Heart left ventricle (tissue), 16 donors: Measurements from ENCODE around the gene SPSB3. TPM values are rescaled to one million over a fixed set of nuclear protein-coding genes. Genes with fewer than 3 reads are reported as not detected.

ENCODE experiments used
- ATAC-seq, 4 donors: fragments of 200-7000 bp; cut with Tn5 transposase; one replicate each; pipeline ENCODE4 v1.9.1; 2020 to 2022; ENCODE audit warnings: moderate library complexity in 4 of 4, mild to moderate bottlenecking in 3 of 4, moderate number of reproducible peaks in 1 of 4
- DNase-seq, 5 donors: peaks; one replicate each; pipeline ENCODE4 v3.0.0-alpha.2; 2020
- H3K27ac ChIP-seq, 12 donors: fragments of 200-600 bp; sonication (generic) in 4 of 12; one replicate each; pipeline versions ENCODE4 v1.5.0 to v1.8.0; 2016 to 2022; ENCODE audit warnings: mild to moderate bottlenecking in 2 of 12
- H3K27me3 ChIP-seq, 9 donors: fragments of 200-600 bp; sonication (generic) in 2 of 9; one replicate each; pipeline versions ENCODE4 v1.5.1 to v1.8.0; 2016 to 2022; ENCODE audit warnings: mild to moderate bottlenecking in 3 of 9
- H3K36me3 ChIP-seq, 9 donors: fragments of 200-600 bp; sonication (generic) in 2 of 9; one replicate each; pipeline versions ENCODE4 v1.5.0 to v1.8.0; 2018 to 2022; ENCODE audit warnings: mild to moderate bottlenecking in 2 of 9
- H3K4me1 ChIP-seq, 12 donors: fragments of 200-600 bp; sonication (generic) in 4 of 12; one replicate each; pipeline versions ENCODE4 v1.5.0 to v1.8.0; 2016 to 2022; ENCODE audit warnings: mild to moderate bottlenecking in 3 of 12
- H3K4me3 ChIP-seq, 12 donors: fragments of 200-600 bp; sonication (generic) in 4 of 12; one replicate each; pipeline versions ENCODE4 v1.5.0 to v1.8.0; 2017 to 2022; ENCODE audit warnings: mild to moderate bottlenecking in 9 of 12, moderate library complexity in 4 of 12
- H3K9me3 ChIP-seq, 12 donors: fragments of 200-600 bp; sonication (generic) in 4 of 12; one replicate each; pipeline versions ENCODE4 v1.5.0 to v1.8.0; 2016 to 2022; ENCODE audit warnings: mild to moderate bottlenecking in 1 of 12
- POLR2A ChIP-seq, 2 donors: fragments of 450-650 bp; IDR thresholded peaks; one replicate each; pipeline ENCODE4 v1.6.1; 2017; ENCODE audit warnings: antibody characterized with exemption in 2 of 2, mild to moderate bottlenecking in 2 of 2, moderate library complexity in 2 of 2
- WGBS, 4 donors: extraction: QIAGEN DNeasy Blood & Tissue Kit in 2 of 4; methylation state at CpG; one replicate each; pipeline versions ENCODE4 v1.1.5 to v1.1.7; 2013 to 2018; 5-methylcytosine and 5-hydroxymethylcytosine counted together
- intact Hi-C, 10 donors: fragments of 100-400 bp; cut with DNase I; formaldehyde crosslinking; loops; one replicate each; pipeline versions ENCODE4 v1.11.1 to v1.14.2; 2022
- polyA plus RNA-seq, 2 donors: library from polyadenylated mRNA; stranded (reverse); fragments of 200-250 nt; gene quantifications; one replicate each; pipeline ENCODE4 v1.2.3, GENCODE V29; 2013
- total RNA-seq, 9 donors: library from RNA; depleted of rRNA in 2 of 9; stranded (reverse); fragments of >200 nt in 2 of 9; fragmentation: NEBNext Ultra II Directional in 3 of 9; extraction: Animal tissue kit (Norgen Biotek cat#: 25700) in 3 of 9; gene quantifications; one replicate each; pipeline versions ENCODE4 v1.1.0 to v1.2.4, GENCODE V29; 2016 to 2023
- TF ChIP-seq, protein P1 (sequence below), 12 donors: fragments of 200-600 bp; sonication (generic) in 4 of 12; IDR thresholded peaks; one replicate each; pipeline versions ENCODE4 v1.5.0 to v1.8.0; 2018 to 2022; ENCODE audit warnings: antibody characterized with exemption in 12 of 12, mild to moderate bottlenecking in 5 of 12
- donor health status: ischemic (EF 13 %, LVEDD 7.1; RV severe dilation, severe dysfunction).
- donor health status: healthy with polysubstance abuse.
- donor health status: DM: no; HTN: yes; CAD: no.
- donor health status: DM: no; HTN: no; CAD: no.
- donor health status: ischemic (EF 25% LVEDD 6.9; RV normal size, moderate dysfunction).
- donor health status: ischemic (EF 25% LVEDD 5.7; RV mildly dilated, moderate dysfunction).
- donor health status: healthy.
- donor health status: DM: yes; HTN: yes; CAD: no.
- donor health status: ischemic (EF 35%, LVEDD 5.7; RV mildly dilated, moderate dysfunction).
- donor health status: nonischemic (EF 11% LVEDD 7.7; RV severe dilation, severe dysfunction).
- donor health status: DM: yes; HTN: yes; CAD: no.
- donor health status: PGD.
- donor health status: ischemic (EF 29% LVEDD 5.4; RV normal size, mild dysfunction).
- donor health status: nonischemic (EF 23%, LVEDD 6.1; RV moderate dilation, normal function).

The SPSB3 gene
- total and polyA plus RNA-seq, 11 donors, result 25.8 to 100 (median 32.4) TPM

GRCh38 chr16:1771864-1772361 lies 10.5 kb downstream of the SPSB3 start:
- intact Hi-C loops, result loop anchor here in 2 of 10 donors (5.0 kb wide), 2 partner anchors 65 to 160 kb away; partner anchors contain the start of genes CRAMP1 (in 1 of the 2), IFT140 (in 1 of the 2) and MAPK8IP3 (in 1 of the 2)
- Histone ChIP-seq H3K4me1 (peaks cover 14 to 44% (median 32%) of the 10 kb centered on the region in 12 donors), H3K9me3 (no peaks in the 10 kb centered on the region), H3K27me3 (no peaks in the 10 kb centered on the region), H3K36me3 (peaks cover 0 to 46% (median 35%) of the 10 kb centered on the region in 9 donors), H3K27ac (peak overlapping the region in 11 of 12 donors; percentile 14 to 99 (median 96)), H3K4me3 (peak overlapping the region; percentile 75 to 99 (median 96))
- ATAC-seq, result no peak
- 16 to 18% (median 16%) methylated on average over 16 to 22 of the region's 22 CpGs for WGBS, 4 donors
- DNase-seq, result no peak
- TF ChIP-seq, protein P1, sequence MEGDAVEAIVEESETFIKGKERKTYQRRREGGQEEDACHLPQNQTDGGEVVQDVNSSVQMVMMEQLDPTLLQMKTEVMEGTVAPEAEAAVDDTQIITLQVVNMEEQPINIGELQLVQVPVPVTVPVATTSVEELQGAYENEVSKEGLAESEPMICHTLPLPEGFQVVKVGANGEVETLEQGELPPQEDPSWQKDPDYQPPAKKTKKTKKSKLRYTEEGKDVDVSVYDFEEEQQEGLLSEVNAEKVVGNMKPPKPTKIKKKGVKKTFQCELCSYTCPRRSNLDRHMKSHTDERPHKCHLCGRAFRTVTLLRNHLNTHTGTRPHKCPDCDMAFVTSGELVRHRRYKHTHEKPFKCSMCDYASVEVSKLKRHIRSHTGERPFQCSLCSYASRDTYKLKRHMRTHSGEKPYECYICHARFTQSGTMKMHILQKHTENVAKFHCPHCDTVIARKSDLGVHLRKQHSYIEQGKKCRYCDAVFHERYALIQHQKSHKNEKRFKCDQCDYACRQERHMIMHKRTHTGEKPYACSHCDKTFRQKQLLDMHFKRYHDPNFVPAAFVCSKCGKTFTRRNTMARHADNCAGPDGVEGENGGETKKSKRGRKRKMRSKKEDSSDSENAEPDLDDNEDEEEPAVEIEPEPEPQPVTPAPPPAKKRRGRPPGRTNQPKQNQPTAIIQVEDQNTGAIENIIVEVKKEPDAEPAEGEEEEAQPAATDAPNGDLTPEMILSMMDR (IDR thresholded peaks at IDR 0.05), result no peak
- TF ChIP-seq POLR2A (IDR thresholded peaks at IDR 0.05), result no peak

- H3K36me3 ChIP-seq, result peaks cover 0 to 46% (median 35%) of the 10 kb centered on the region in 9 donors
Measured at GRCh38 chr16:1771188-1771863, 11.0 kb downstream of the SPSB3 start, which contains the start of gene NME3. Gene NME3, minus strand, starts transcription at chr16:1771543. Its CDS starts 9 bp downstream, at chr16:1771534.

DNA sequence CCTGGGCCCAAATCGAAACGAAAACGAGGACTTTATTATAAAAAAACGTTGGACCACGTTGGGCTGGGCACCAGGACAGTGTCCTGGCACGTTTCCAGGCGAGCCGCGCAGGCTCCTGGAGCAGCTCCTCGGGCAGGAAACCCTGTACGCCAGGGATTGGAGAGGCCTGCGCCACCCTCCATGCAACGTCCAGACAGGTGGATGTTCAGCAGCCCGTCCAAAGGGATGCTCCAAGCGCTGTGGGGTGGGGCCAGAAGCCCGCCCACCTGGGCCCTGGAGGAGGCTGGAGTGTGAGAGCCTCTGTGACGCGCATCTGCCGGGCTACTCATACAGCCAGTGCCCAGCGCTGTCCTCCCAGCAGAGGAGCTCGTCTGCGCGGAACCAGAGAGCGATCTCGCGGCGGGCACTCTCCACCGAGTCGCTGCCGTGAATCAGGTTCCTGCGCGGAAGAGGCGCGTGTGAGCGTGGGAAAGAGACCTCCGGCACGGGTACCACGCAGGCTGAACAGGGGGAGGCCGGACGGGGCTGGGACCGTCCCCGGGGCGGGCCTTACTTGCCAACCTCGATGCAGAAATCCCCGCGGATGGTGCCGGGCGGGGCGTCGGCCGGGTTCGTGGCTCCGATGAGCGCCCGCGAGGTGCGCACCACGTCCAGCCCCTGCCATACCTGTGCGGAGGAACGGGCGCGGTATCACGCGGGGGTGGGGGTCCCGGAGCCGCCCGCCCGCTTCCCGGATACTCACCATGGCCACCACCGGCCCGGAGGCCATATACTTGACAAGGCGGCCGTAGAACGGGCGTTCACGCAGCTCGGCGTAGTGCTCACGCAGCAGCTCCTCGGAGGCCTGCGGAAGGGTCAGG lies 11.8 kb downstream of the SPSB3 start:
- peaks cover 0 to 50% (median 38%) of the 10 kb centered on the region in 9 donors for H3K36me3 ChIP-seq
- peak in 4 of 5 donors; percentile 66 to 78 (median 71) for DNase-seq
- no peaks in the 10 kb centered on the region for H3K27me3 ChIP-seq
- 5 to 15% (median 10%) methylated on average over 42 to 81 of the region's 81 CpGs for WGBS, 4 donors
- peak overlapping the region; percentile 75 to 99 (median 96) for H3K4me3 ChIP-seq
- TF ChIP-seq, protein P1 (IDR thresholded peaks at IDR 0.05), result no peak
- TF ChIP-seq POLR2A (IDR thresholded peaks at IDR 0.05), result peak in 1 of 2 donors; percentile 26
- ATAC-seq, result peak; percentile 4 to 45 (median 20)
- intact Hi-C loops, result loop anchor here in 2 of 10 donors (5.0 kb wide), 2 partner anchors 63 to 158 kb away; partner anchors contain the start of genes CRAMP1 (in 1 of the 2), IFT140 (in 1 of the 2) and MAPK8IP3 (in 1 of the 2)
- peaks cover 14 to 44% (median 32%) of the 10 kb centered on the region in 12 donors for H3K4me1 ChIP-seq
- peak overlapping the region; percentile 17 to 99 (median 96) for H3K27ac ChIP-seq
- no peaks in the 10 kb centered on the region for H3K9me3 ChIP-seq

More at GRCh38 chr16:1771188-1771863, 11.0 kb downstream of the SPSB3 start, which contains the start of gene NME3:
- H3K9me3 ChIP-seq, result no peaks in the 10 kb centered on the region
- peak within 1 kb of the TSS; percentile 75 to 99 (median 96) for H3K4me3 ChIP-seq
- DNase-seq (peak; percentile 80 to 92 (median 85)), ATAC-seq (peak; percentile 12 to 51 (median 47))
- H3K4me1 ChIP-seq, result peaks cover 14 to 44% (median 32%) of the 10 kb centered on the region in 12 donors
- intact Hi-C loops, result loop anchor here in 2 of 10 donors (5.0 kb wide), 2 partner anchors 64 to 159 kb away; partner anchors contain the start of genes CRAMP1 (in 1 of the 2), IFT140 (in 1 of the 2) and MAPK8IP3 (in 1 of the 2)
- TF ChIP-seq, protein P1 (IDR thresholded peaks at IDR 0.05), result peak in 1 of 12 donors; percentile 14
- peak in 1 of 2 donors; percentile 41 for TF ChIP-seq POLR2A (IDR thresholded peaks at IDR 0.05)
- H3K27me3 ChIP-seq, result no peaks in the 10 kb centered on the region
- H3K27ac ChIP-seq, result peak within 1 kb of the TSS; percentile 17 to 99 (median 97)
- 0 to 1% (median 1%) methylated on average over 18 to 79 of the region's 79 CpGs for WGBS, 4 donors
